Muscle of back (tissue), 11 donors: Measurements from ENCODE around the gene RPS19BP1. TPM values are rescaled to one million over a fixed set of nuclear protein-coding genes. Genes with fewer than 3 reads are reported as not detected.
A peak's percentile ranks its signal among the peaks of the same experiment; 100 is the strongest.
"Not testable (repeated sequence)": the region's sequence is repeated elsewhere in the genome, so short reads cannot be mapped to it uniquely, and the experiment has no call there.

Source experiments
- DNase-seq, 3 donors: peaks; one replicate each; pipeline versions ENCODE4 v3.0.0 to v3.0.0-alpha.2; 2013
- polyA plus RNA-seq, 10 donors: library from polyadenylated mRNA; unstranded; fragments of 120-200 nt; gene quantifications; one replicate each; pipeline ENCODE4 v1.2.1, GENCODE V29; 2013; ENCODE audit not compliant: insufficient read length in 10 of 10

RPS19BP1 gene
- polyA plus RNA-seq, 10 donors, result 41.0 to 60.0 (median 50.7) TPM

GRCh38 chr22:39515266-39516050 is 17.1 kb downstream of the RPS19BP1 start:
- no peak for DNase-seq

- peak in 1 of 3 donors; percentile 71 for DNase-seq
Observed at GRCh38 chr22:39514373-39514973, 18.1 kb downstream of the RPS19BP1 start.

GRCh38 chr22:39513791-39514190 is 18.8 kb downstream of the RPS19BP1 start:
- DNase-seq, result no peak

GRCh38 chr22:39512026-39512425 is 20.5 kb downstream of the RPS19BP1 start:
- DNase-seq, result no peak

GRCh38 chr22:39511226-39511625 is 21.3 kb downstream of the RPS19BP1 start:
- DNase-seq, result no peak

- no peak for DNase-seq
Observed at GRCh38 chr22:39510529-39511149, 21.9 kb downstream of the RPS19BP1 start.

GRCh38 chr22:39508393-39508792 is 24.2 kb downstream of the RPS19BP1 start:
- DNase-seq, result no peak

- not testable (repeated sequence) for DNase-seq
Observed at GRCh38 chr22:39507021-39507420, 25.5 kb downstream of the RPS19BP1 start.

GRCh38 chr22:39504071-39504470 is 28.5 kb downstream of the RPS19BP1 start:
- no peak for DNase-seq

GRCh38 chr22:39503630-39504029 is 28.9 kb downstream of the RPS19BP1 start:
- DNase-seq, result no peak

GRCh38 chr22:39502789-39503409 is 29.6 kb downstream of the RPS19BP1 start:
- DNase-seq, result no peak

GRCh38 chr22:39502109-39502788 is 30.3 kb downstream of the RPS19BP1 start, which contains the start of gene MIEF1:
Gene MIEF1 (plus strand): TSS chr22:39502290. CDS start chr22:39511295, 9,005 bp downstream.
- peak; percentile 95 to 98 (median 97) for DNase-seq

- peak in 1 of 3 donors; percentile 41 for DNase-seq
Observed at GRCh38 chr22:39501644-39502108, 30.9 kb downstream of the RPS19BP1 start.

- DNase-seq, result no peak
Observed at GRCh38 chr22:39500101-39500500, 32.4 kb downstream of the RPS19BP1 start.

- DNase-seq, result no peak
Observed at GRCh38 chr22:39498802-39499201, 33.7 kb downstream of the RPS19BP1 start.

GRCh38 chr22:39498368-39498767 is 34.2 kb downstream of the RPS19BP1 start:
- DNase-seq, result no peak

- DNase-seq, result no peak
Observed at GRCh38 chr22:39497429-39497828, 35.1 kb downstream of the RPS19BP1 start.

- DNase-seq, result peak; percentile 40 to 84 (median 68)
Observed at GRCh38 chr22:39496131-39496838, 36.3 kb downstream of the RPS19BP1 start.

GRCh38 chr22:39494471-39495120 is 38.0 kb downstream of the RPS19BP1 start:
- DNase-seq, result no peak

GRCh38 chr22:39493759-39494158 is 38.8 kb downstream of the RPS19BP1 start:
- DNase-seq, result no peak
